Liver (tissue), 9 donors: ENCODE data around the gene CSF2RB. TPM values are rescaled to one million over a fixed set of nuclear protein-coding genes. Genes with fewer than 3 reads are reported as not detected.

ENCODE experiments used
- DNase-seq: peaks from one replicate; pipeline ENCODE4 v3.0.0-alpha.2; 2017; ENCODE audit warnings: low spot score
- H3K27ac ChIP-seq, 2 donors: one replicate each; pipeline ENCODE4 v1.7.0; 2013; ENCODE audit warnings: inconsistent platforms in 2 of 2, low read length in 2 of 2, control low read depth in 1 of 2, low read depth in 1 of 2, mild to moderate bottlenecking in 1 of 2
- H3K27me3 ChIP-seq, 4 donors: one replicate each; pipeline versions ENCODE4 v1.6.1 to v1.7.0; 2013; ENCODE audit warnings: low read length in 3 of 4, inconsistent platforms in 1 of 4, mild to moderate bottlenecking in 1 of 4, moderate library complexity in 1 of 4; ENCODE audit not compliant: control insufficient read depth in 4 of 4, insufficient read depth in 4 of 4
- H3K36me3 ChIP-seq, 4 donors: one replicate each; pipeline versions ENCODE4 v1.6.1 to v1.7.0; 2013; ENCODE audit warnings: low read length in 3 of 4, mild to moderate bottlenecking in 3 of 4, low read depth in 1 of 4, moderate library complexity in 1 of 4; ENCODE audit not compliant: control insufficient read depth in 4 of 4, insufficient read depth in 3 of 4
- H3K4me1 ChIP-seq, 4 donors: one replicate each; pipeline versions ENCODE4 v1.6.1 to v1.7.0; 2013; ENCODE audit warnings: low read length in 3 of 4, mild to moderate bottlenecking in 3 of 4, moderate library complexity in 1 of 4; ENCODE audit not compliant: control insufficient read depth in 4 of 4, insufficient read depth in 4 of 4
- H3K4me3 ChIP-seq, 3 donors: one replicate each; pipeline versions ENCODE4 v1.6.1 to v1.7.0; 2013; ENCODE audit warnings: low read length in 3 of 3, control low read depth in 1 of 3, low read depth in 1 of 3, mild to moderate bottlenecking in 1 of 3
- H3K9ac ChIP-seq, 2 donors: one replicate each; pipeline ENCODE4 v1.7.0; 2013; ENCODE audit warnings: low read length in 2 of 2, mild to moderate bottlenecking in 2 of 2, moderate library complexity in 2 of 2, control low read depth in 1 of 2, low read depth in 1 of 2
- H3K9me3 ChIP-seq, 4 donors: one replicate each; pipeline versions ENCODE4 v1.6.1 to v1.7.0; 2013; ENCODE audit warnings: low read length in 3 of 4; ENCODE audit not compliant: control insufficient read depth in 4 of 4
- ATF3 ChIP-seq: IDR thresholded peaks from 2 replicates; pipeline ENCODE4 v1.6.1; 2016; ENCODE audit warnings: antibody characterized with exemption
- CTCF ChIP-seq: fragments of 150-350 bp; IDR thresholded peaks from 2 replicates; pipeline ENCODE4 v1.5.1; 2017; ENCODE audit warnings: improper control_type of control experiment, low read depth, low read length; ENCODE audit not compliant: missing input control
- FOXA1 ChIP-seq: IDR thresholded peaks from 2 replicates; pipeline ENCODE4 v1.6.1; 2016; ENCODE audit warnings: antibody characterized with exemption
- FOXA2 ChIP-seq: IDR thresholded peaks from 2 replicates; pipeline ENCODE4 v1.6.1; 2016; ENCODE audit warnings: antibody characterized with exemption
- HNF4G ChIP-seq: IDR thresholded peaks from 2 replicates; pipeline ENCODE4 v1.6.1; 2016; ENCODE audit warnings: antibody characterized with exemption
- MAX ChIP-seq: IDR thresholded peaks from 2 replicates; pipeline ENCODE4 v1.6.1; 2016; ENCODE audit warnings: antibody characterized with exemption
- NR2F2 ChIP-seq: IDR thresholded peaks from 2 replicates; pipeline ENCODE4 v1.6.1; 2016; ENCODE audit warnings: antibody characterized with exemption
- RAD21 ChIP-seq, 2 donors: IDR thresholded peaks; 2 replicates each; pipeline ENCODE4 v1.6.1; 2016; ENCODE audit warnings: antibody characterized with exemption in 2 of 2, mild to moderate bottlenecking in 2 of 2
- REST ChIP-seq: IDR thresholded peaks from 2 replicates; pipeline ENCODE4 v1.6.1; 2016; ENCODE audit warnings: antibody characterized with exemption, mild to moderate bottlenecking
- RXRA ChIP-seq, 2 donors: IDR thresholded peaks; 2 replicates each; pipeline ENCODE4 v1.6.1; 2017 to 2018; ENCODE audit warnings: antibody characterized with exemption in 2 of 2, mild to moderate bottlenecking in 1 of 2
- SP1 ChIP-seq: IDR thresholded peaks from 2 replicates; pipeline ENCODE4 v1.6.1; 2018; ENCODE audit warnings: antibody characterized with exemption, mild to moderate bottlenecking
- TAF1 ChIP-seq: conservative IDR thresholded peaks from 2 replicates; pipeline ENCODE4 v1.6.1; 2016; ENCODE audit warnings: antibody characterized with exemption, mild to moderate bottlenecking
- ZBTB33 ChIP-seq: IDR thresholded peaks from 2 replicates; pipeline ENCODE4 v1.6.1; 2016; ENCODE audit warnings: antibody characterized with exemption
- WGBS: extraction: QIAGEN DNeasy Blood & Tissue Kit; methylation state at CpG from one replicate; pipeline ENCODE4 v1.1.7; 2013; 5-methylcytosine and 5-hydroxymethylcytosine counted together
- polyA plus RNA-seq, 2 donors: library from polyadenylated mRNA; stranded (reverse) in 1 of 2; unstranded in 1 of 2; fragments of 200-250 nt in 1 of 2; fragments of >200 nt in 1 of 2; fragmentation: Nextera tagmentation in 1 of 2; extraction: Ambion mirVana in 1 of 2; gene quantifications; one replicate each; pipeline versions ENCODE4 v1.2.1 to v1.2.3, GENCODE V29; 2013 to 2015
- total RNA-seq, 2 donors: library from RNA; depleted of rRNA; stranded (reverse); fragments of >200 nt; gene quantifications; one replicate each; pipeline ENCODE4 v1.2.3, GENCODE V29; 2014
- donor health status: healthy.
- donor health status: healthy.
- donor health status: healthy.
- donor health status: healthy.
- donor health status: healthy.

CSF2RB gene
- total and polyA plus RNA-seq, 4 donors = 0.72 to 10.5 (median 2.3) TPM

GRCh38 chr22:36881504-36882245, 31.8 kb upstream of the CSF2RB start:
- Histone ChIP-seq H3K27ac (no peak overlapping the region), H3K36me3 (no peaks in the 10 kb centered on the region)
- WGBS = 82% methylated on average over 1 of the region's 1 CpG

More at GRCh38 chr22:36881504-36882245, 31.8 kb upstream of the CSF2RB start:
- no peak overlapping the region for H3K9ac ChIP-seq
- H3K4me1 ChIP-seq = no peaks in the 10 kb centered on the region
- H3K27me3 ChIP-seq = peaks cover 0 to 9% (median 0%) of the 10 kb centered on the region in 4 donors
- TF ChIP-seq ATF3 (no peak), REST (no peak), FOXA1 (no peak), CTCF (no peak), MAX (no peak), FOXA2 (no peak), TAF1 (no peak), NR2F2 (no peak), RXRA (IDR thresholded peaks at IDR 0.05) (no peak), ZBTB33 (no peak), HNF4G (no peak), RAD21 (IDR thresholded peaks at IDR 0.05) (no peak), SP1 (no peak)
- no peak overlapping the region for H3K4me3 ChIP-seq
- no peak for DNase-seq
- H3K9me3 ChIP-seq = no peaks in the 10 kb centered on the region
